Sigmoid colon (tissue), 7 donors: ENCODE measurements around the gene MDH1B. TPM values are rescaled to one million over a fixed set of nuclear protein-coding genes. Genes with fewer than 3 reads are reported as not detected.

Experiments
- DNase-seq: peaks from one replicate; pipeline ENCODE4 v3.0.0-alpha.2; 2019
- H3K27ac ChIP-seq, 4 donors: fragments of 200-600 bp; sonication (generic); one replicate each; pipeline ENCODE4 v1.5.1; 2016 to 2019; ENCODE audit warnings: mild to moderate bottlenecking in 1 of 4
- H3K27me3 ChIP-seq, 3 donors: fragments of 200-600 bp; sonication (generic); one replicate each; pipeline ENCODE4 v1.5.1; 2019; ENCODE audit warnings: mild to moderate bottlenecking in 1 of 3
- H3K36me3 ChIP-seq, 4 donors: fragments of 200-600 bp; sonication (generic); one replicate each; pipeline ENCODE4 v1.5.1; 2016 to 2019
- H3K4me1 ChIP-seq, 4 donors: fragments of 200-600 bp; sonication (generic); one replicate each; pipeline ENCODE4 v1.5.1; 2017 to 2019
- H3K4me3 ChIP-seq, 4 donors: fragments of 200-600 bp; sonication (generic); one replicate each; pipeline ENCODE4 v1.5.1; 2017 to 2019; ENCODE audit warnings: mild to moderate bottlenecking in 2 of 4, moderate library complexity in 1 of 4
- H3K9me3 ChIP-seq, 4 donors: fragments of 200-600 bp in 3 of 4; sonication (generic) in 3 of 4; one replicate each; pipeline versions ENCODE4 v1.5.1 to v1.6.1; 2013 to 2019
- CTCF ChIP-seq, 4 experiments: fragments of 450-650 bp in 3 of 4; fragments of 200-600 bp in 1 of 4; IDR thresholded peaks; one replicate each; pipeline ENCODE4 v1.5.1; 2016 to 2019; ENCODE audit warnings: antibody characterized with exemption in 4 of 4, mild to moderate bottlenecking in 3 of 4, moderate library complexity in 2 of 4
- EP300 ChIP-seq, 4 donors: sonication (generic); formaldehyde crosslinking; IDR thresholded peaks; one replicate each; pipeline ENCODE4 v1.6.1; 2017; ENCODE audit warnings: antibody characterized with exemption in 4 of 4
- POLR2A ChIP-seq, 2 donors: fragments of 450-650 bp; IDR thresholded peaks; one replicate each; pipeline ENCODE4 v1.6.1; 2016; ENCODE audit warnings: antibody characterized with exemption in 2 of 2, mild to moderate bottlenecking in 2 of 2, moderate library complexity in 2 of 2
- POLR2AphosphoS5 ChIP-seq, 4 donors: sonication (generic); formaldehyde crosslinking; IDR thresholded peaks; one replicate each; pipeline ENCODE4 v1.6.1; 2017; ENCODE audit warnings: antibody characterized with exemption in 4 of 4
- WGBS, 2 donors: extraction: QIAGEN DNeasy Blood & Tissue Kit; methylation state at CpG; one replicate each; pipeline ENCODE4 v1.1.7; 2013; 5-methylcytosine and 5-hydroxymethylcytosine counted together
- intact Hi-C: fragments of 100-400 bp; cut with DNase I; formaldehyde crosslinking; loops from one replicate; pipeline ENCODE4 v1.15.1; 2023
- polyA plus RNA-seq, 3 donors: library from polyadenylated mRNA; stranded (reverse); fragments of 200-250 nt; gene quantifications; one replicate each; pipeline ENCODE4 v1.2.3, GENCODE V29; 2013
- total RNA-seq, 4 donors: library from RNA; depleted of rRNA; stranded (reverse); fragments of >200 nt; gene quantifications; one replicate each; pipeline ENCODE4 v1.1.0, GENCODE V29; 2016
- donor health status: healthy with polysubstance abuse.
- donor health status: Bipolar disorder and iron deficiency.
- donor health status: healthy.

The MDH1B gene
- total and polyA plus RNA-seq, 7 donors: 0.28 to 2.2 (median 1.4) TPM; not detected in 2

- no peak overlapping the region for H3K4me3 ChIP-seq
- no peaks in the 10 kb centered on the region for H3K9me3 ChIP-seq
- peaks cover 0 to 24% (median 0%) of the 10 kb centered on the region in 4 donors for H3K36me3 ChIP-seq
- WGBS, 2 donors: 75 to 81% methylated on average over 3 of the region's 3 CpGs
- intact Hi-C loops: no loop called here
- no peak overlapping the region for H3K27ac ChIP-seq
- no peak for DNase-seq
- no peaks in the 10 kb centered on the region for H3K27me3 ChIP-seq
- TF ChIP-seq POLR2AphosphoS5 (IDR thresholded peaks at IDR 0.05): no peak
- peaks cover 0 to 15% (median 8%) of the 10 kb centered on the region in 4 donors for H3K4me1 ChIP-seq
Observed at GRCh38 chr2:206799083-206799482, 34.0 kb upstream of the MDH1B start.

DNA sequence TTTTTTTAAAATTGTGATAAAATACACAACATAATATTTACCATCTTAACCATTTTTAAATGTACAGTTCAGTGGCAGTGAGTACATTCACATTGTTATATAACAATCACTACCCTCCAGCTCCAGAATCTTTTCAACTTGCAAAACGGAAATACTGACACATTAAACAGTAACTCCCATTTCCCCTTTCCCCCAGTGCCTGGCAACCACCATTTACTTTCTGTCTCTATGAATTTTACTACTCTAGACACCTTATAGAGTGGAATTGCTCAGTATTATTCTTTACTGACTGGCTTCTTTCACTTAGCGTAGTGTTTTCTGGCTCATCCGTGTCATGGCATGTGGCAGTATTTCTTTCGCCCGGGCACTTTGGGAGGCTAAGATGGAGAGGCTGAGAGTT lies 32.9 kb upstream of the MDH1B start:
- 78 to 88% methylated on average over 5 of the region's 5 CpGs for WGBS, 2 donors
- Histone ChIP-seq H3K4me1 (peaks cover 0 to 15% (median 8%) of the 10 kb centered on the region in 4 donors), H3K27ac (no peak overlapping the region), H3K4me3 (no peak overlapping the region), H3K27me3 (no peaks in the 10 kb centered on the region), H3K36me3 (peaks cover 0 to 32% (median 0%) of the 10 kb centered on the region in 4 donors), H3K9me3 (no peaks in the 10 kb centered on the region)
- intact Hi-C loops: no loop called here
- TF ChIP-seq POLR2A (IDR thresholded peaks at IDR 0.05) (no peak), EP300 (IDR thresholded peaks at IDR 0.05) (no peak), POLR2AphosphoS5 (IDR thresholded peaks at IDR 0.05) (no peak), CTCF (IDR thresholded peaks at IDR 0.05) (no peak)
- DNase-seq: no peak

GRCh38 chr2:206797376-206797775 lies 32.2 kb upstream of the MDH1B start:
- Histone ChIP-seq H3K9me3 (no peaks in the 10 kb centered on the region), H3K4me1 (peaks cover 0 to 15% (median 8%) of the 10 kb centered on the region in 4 donors), H3K4me3 (no peak overlapping the region), H3K27ac (no peak overlapping the region), H3K27me3 (no peaks in the 10 kb centered on the region), H3K36me3 (peaks cover 0 to 39% (median 0%) of the 10 kb centered on the region in 4 donors)
- WGBS, 2 donors: 46 to 77% methylated on average over 4 of the region's 4 CpGs
- intact Hi-C loops: no loop called here
- no peak for DNase-seq
- TF ChIP-seq POLR2A (IDR thresholded peaks at IDR 0.05): no peak
- TF ChIP-seq CTCF (IDR thresholded peaks at IDR 0.05): no peak

DNA sequence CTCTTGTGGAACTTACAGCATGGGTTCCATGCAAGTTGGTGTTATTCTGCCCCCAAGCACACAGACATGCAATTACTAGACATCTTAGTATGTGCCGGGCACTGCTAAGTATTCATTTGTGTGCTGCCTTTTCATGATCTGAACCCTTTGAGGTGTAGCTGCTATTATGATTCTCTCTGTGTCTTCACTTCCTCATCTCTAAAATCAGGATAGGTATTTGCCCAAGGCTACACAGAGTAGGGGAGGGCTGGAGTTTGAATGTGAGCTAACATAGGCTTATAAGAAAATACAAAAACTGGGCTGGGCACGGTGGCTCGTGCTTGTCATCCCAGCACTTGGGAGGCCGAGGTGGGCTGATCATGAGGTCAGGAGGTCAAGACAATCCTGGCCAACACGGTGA lies 27.5 kb upstream of the MDH1B start:
- intact Hi-C loops: no loop called here
- no peak for DNase-seq
- peaks cover 13 to 86% (median 21%) of the 10 kb centered on the region in 4 donors for H3K36me3 ChIP-seq
- no peaks in the 10 kb centered on the region for H3K27me3 ChIP-seq
- WGBS, 2 donors: 94 to 95% methylated on average over 5 of the region's 5 CpGs
- no peak for TF ChIP-seq POLR2A (IDR thresholded peaks at IDR 0.05)
- TF ChIP-seq EP300 (IDR thresholded peaks at IDR 0.05): no peak
- TF ChIP-seq CTCF (IDR thresholded peaks at IDR 0.05): no peak
- no peak for TF ChIP-seq POLR2AphosphoS5 (IDR thresholded peaks at IDR 0.05)
- no peak overlapping the region for H3K27ac ChIP-seq
- no peaks in the 10 kb centered on the region for H3K9me3 ChIP-seq
- H3K4me1 ChIP-seq: no peaks in the 10 kb centered on the region
- H3K4me3 ChIP-seq: no peak overlapping the region

GRCh38 chr2:206790311-206790935 lies 25.3 kb upstream of the MDH1B start:
- Histone ChIP-seq H3K36me3 (peaks cover 19 to 96% (median 28%) of the 10 kb centered on the region in 4 donors), H3K4me1 (no peaks in the 10 kb centered on the region), H3K4me3 (no peak overlapping the region), H3K27ac (no peak overlapping the region), H3K27me3 (no peaks in the 10 kb centered on the region), H3K9me3 (no peaks in the 10 kb centered on the region)
- WGBS, 2 donors: 76 to 89% methylated on average over 3 of the region's 3 CpGs
- no peak for DNase-seq
- intact Hi-C loops: no loop called here
- no peak for TF ChIP-seq POLR2AphosphoS5 (IDR thresholded peaks at IDR 0.05)
- TF ChIP-seq EP300 (IDR thresholded peaks at IDR 0.05): no peak
- no peak for TF ChIP-seq POLR2A (IDR thresholded peaks at IDR 0.05)
- TF ChIP-seq CTCF (IDR thresholded peaks at IDR 0.05): no peak
